Lower leg skin (tissue), 3 donors: ENCODE data around the gene ABLIM1.

Source experiments
- POLR2A ChIP-seq, 2 donors: fragments of 450-650 bp; IDR thresholded peaks; one replicate each; pipeline ENCODE4 v1.6.1; 2016 to 2017; ENCODE audit warnings: antibody characterized with exemption in 2 of 2, mild to moderate bottlenecking in 1 of 2, moderate library complexity in 1 of 2
- TF ChIP-seq, protein P1 (sequence below), 3 donors: fragments of 450-650 bp; IDR thresholded peaks; one replicate each; pipeline ENCODE4 v1.5.1; 2016; ENCODE audit warnings: antibody characterized with exemption in 3 of 3, mild to moderate bottlenecking in 3 of 3, moderate library complexity in 2 of 3

DNA sequence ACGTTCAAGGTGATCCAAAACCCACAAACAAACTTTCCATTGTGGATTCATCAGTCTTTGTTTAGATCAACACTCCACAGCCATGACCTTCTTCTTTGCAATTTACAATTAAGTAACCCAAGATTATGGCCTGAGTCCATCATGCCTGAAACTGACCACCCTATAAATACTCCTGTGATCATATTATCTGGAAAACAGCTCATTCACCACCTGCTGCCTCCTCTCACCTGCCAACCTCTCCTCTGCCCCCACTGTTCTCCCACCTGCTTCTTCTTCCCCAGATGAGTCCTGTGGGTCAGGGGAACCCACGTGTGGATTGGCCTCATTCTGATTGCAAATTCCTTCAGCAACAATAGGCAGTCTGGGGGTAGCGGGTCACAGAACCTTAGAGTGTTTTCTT is 81.4 kb downstream of the ABLIM1 start:
- TF ChIP-seq, protein P1, sequence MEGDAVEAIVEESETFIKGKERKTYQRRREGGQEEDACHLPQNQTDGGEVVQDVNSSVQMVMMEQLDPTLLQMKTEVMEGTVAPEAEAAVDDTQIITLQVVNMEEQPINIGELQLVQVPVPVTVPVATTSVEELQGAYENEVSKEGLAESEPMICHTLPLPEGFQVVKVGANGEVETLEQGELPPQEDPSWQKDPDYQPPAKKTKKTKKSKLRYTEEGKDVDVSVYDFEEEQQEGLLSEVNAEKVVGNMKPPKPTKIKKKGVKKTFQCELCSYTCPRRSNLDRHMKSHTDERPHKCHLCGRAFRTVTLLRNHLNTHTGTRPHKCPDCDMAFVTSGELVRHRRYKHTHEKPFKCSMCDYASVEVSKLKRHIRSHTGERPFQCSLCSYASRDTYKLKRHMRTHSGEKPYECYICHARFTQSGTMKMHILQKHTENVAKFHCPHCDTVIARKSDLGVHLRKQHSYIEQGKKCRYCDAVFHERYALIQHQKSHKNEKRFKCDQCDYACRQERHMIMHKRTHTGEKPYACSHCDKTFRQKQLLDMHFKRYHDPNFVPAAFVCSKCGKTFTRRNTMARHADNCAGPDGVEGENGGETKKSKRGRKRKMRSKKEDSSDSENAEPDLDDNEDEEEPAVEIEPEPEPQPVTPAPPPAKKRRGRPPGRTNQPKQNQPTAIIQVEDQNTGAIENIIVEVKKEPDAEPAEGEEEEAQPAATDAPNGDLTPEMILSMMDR (IDR thresholded peaks at IDR 0.05) = no peak
- no peak for TF ChIP-seq POLR2A (IDR thresholded peaks at IDR 0.05)
